ENCODE data around the gene CISD1.

Gene CISD1

GRCh38 chr10:58299580-58299979 lies 30.6 kb downstream of the CISD1 start:
- DNase-seq = peak; percentile 58
- H3K4me2 ChIP-seq (ENCODE audit: low read length, poor library complexity, severe bottlenecking) = no peak overlapping the region
- no peak overlapping the region for H2BK120ac ChIP-seq (ENCODE audit: low read depth, low read length)
- no peak overlapping the region for H2BK15ac ChIP-seq (ENCODE audit: low read depth, poor library complexity, severe bottlenecking)
- no peaks in the 10 kb centered on the region for H3K9me3 ChIP-seq (ENCODE audit: control insufficient read depth, low read length)
- no peak overlapping the region for H2BK5ac ChIP-seq (ENCODE audit: low read depth, low read length, poor library complexity, severe bottlenecking)
- no peak overlapping the region for H3K27ac ChIP-seq (ENCODE audit: low read length, poor library complexity, severe bottlenecking)
- no peak overlapping the region for H4K8ac ChIP-seq (ENCODE audit: low read length)
- no peak overlapping the region for H3K18ac ChIP-seq (ENCODE audit: low read depth in 1 of 2, low read length in 2 of 2)
- no peak overlapping the region for H3K23ac ChIP-seq (ENCODE audit: low read length in 2 of 2)
- no peaks in the 10 kb centered on the region for H3K79me1 ChIP-seq (replicated peaks; ENCODE audit: low read length, poor library complexity, severe bottlenecking)
- peaks cover 0 to 13% of the 10 kb centered on the region in 2 experiments for H3K27me3 ChIP-seq (ENCODE audit: control insufficient read depth in 1 of 2, insufficient read depth in 1 of 2, low read length in 2 of 2)
- H3K14ac ChIP-seq (ENCODE audit: low read length in 2 of 2) = no peak overlapping the region
- H4K91ac ChIP-seq (ENCODE audit: low read length) = no peak overlapping the region
- H2AK5ac ChIP-seq (ENCODE audit: low read length, severe bottlenecking) = no peak overlapping the region
- no peak overlapping the region for H2AFZ ChIP-seq (ENCODE audit: low read depth, low read length)
- no peaks in the 10 kb centered on the region for H3K36me3 ChIP-seq (ENCODE audit: control insufficient read depth in 1 of 2, insufficient read depth in 2 of 2, low read depth in 1 of 2, low read length in 2 of 2)
- 0% methylated on average over 4 of the region's 4 CpGs for WGBS
- no peak overlapping the region for H3K9ac ChIP-seq (ENCODE audit: low read length)
- no peak overlapping the region for H3K4me3 ChIP-seq (ENCODE audit: insufficient read depth in 1 of 2, low read depth in 1 of 2, low read length in 2 of 2)
- H3K4me1 ChIP-seq (ENCODE audit: control insufficient read depth, insufficient read depth, low read depth, low read length) = no peaks in the 10 kb centered on the region
- H2BK12ac ChIP-seq (ENCODE audit: low read length in 2 of 2) = no peak overlapping the region
- no peak overlapping the region for H3K4ac ChIP-seq (ENCODE audit: low read depth in 1 of 2, low read length in 2 of 2)

DNA sequence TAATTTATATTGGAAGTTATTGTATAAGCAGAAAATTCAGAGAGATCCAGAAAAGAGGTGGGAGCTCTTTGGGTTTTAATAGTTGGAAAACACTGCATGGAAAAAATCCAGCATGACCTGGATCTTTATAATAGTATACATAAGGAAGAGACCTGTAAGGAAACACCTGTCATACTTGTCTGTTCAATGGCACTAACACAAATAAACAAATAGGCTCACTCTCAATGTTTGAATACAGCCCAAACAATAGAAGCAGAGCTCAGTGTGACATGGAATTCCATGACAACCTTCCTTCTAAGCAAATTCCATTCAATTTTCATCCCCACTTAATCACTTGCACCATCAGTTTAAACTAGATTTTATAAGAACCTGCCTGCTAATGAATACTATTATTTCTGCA lies 31.7 kb downstream of the CISD1 start:
- no peak for DNase-seq
- H3K4me2 ChIP-seq (ENCODE audit: low read length, poor library complexity, severe bottlenecking) = no peak overlapping the region
- H3K14ac ChIP-seq (ENCODE audit: low read length in 2 of 2) = no peak overlapping the region
- no peak overlapping the region for H2AFZ ChIP-seq (ENCODE audit: low read depth, low read length)
- no peak overlapping the region for H2BK120ac ChIP-seq (ENCODE audit: low read depth, low read length)
- no peak overlapping the region for H3K4ac ChIP-seq (ENCODE audit: low read depth in 1 of 2, low read length in 2 of 2)
- no peak overlapping the region for H2BK5ac ChIP-seq (ENCODE audit: low read depth, low read length, poor library complexity, severe bottlenecking)
- H3K18ac ChIP-seq (ENCODE audit: low read depth in 1 of 2, low read length in 2 of 2) = no peak overlapping the region
- H4K91ac ChIP-seq (ENCODE audit: low read length) = no peak overlapping the region
- H2AK5ac ChIP-seq (ENCODE audit: low read length, severe bottlenecking) = no peak overlapping the region
- no peak overlapping the region for H2BK15ac ChIP-seq (ENCODE audit: low read depth, poor library complexity, severe bottlenecking)
- H3K9ac ChIP-seq (ENCODE audit: low read length) = no peak overlapping the region
- no peak overlapping the region for H3K27ac ChIP-seq (ENCODE audit: low read length, poor library complexity, severe bottlenecking)
- H4K8ac ChIP-seq (ENCODE audit: low read length) = no peak overlapping the region
- no peak overlapping the region for H3K4me3 ChIP-seq (ENCODE audit: insufficient read depth in 1 of 2, low read depth in 1 of 2, low read length in 2 of 2)
- no peaks in the 10 kb centered on the region for H3K9me3 ChIP-seq (ENCODE audit: control insufficient read depth, low read length)
- H3K4me1 ChIP-seq (ENCODE audit: control insufficient read depth, insufficient read depth, low read depth, low read length) = no peaks in the 10 kb centered on the region
- no peak overlapping the region for H3K23ac ChIP-seq (ENCODE audit: low read length in 2 of 2)
- H3K36me3 ChIP-seq (ENCODE audit: control insufficient read depth in 1 of 2, insufficient read depth in 2 of 2, low read depth in 1 of 2, low read length in 2 of 2) = no peaks in the 10 kb centered on the region
- peaks cover 0 to 13% of the 10 kb centered on the region in 2 experiments for H3K27me3 ChIP-seq (ENCODE audit: control insufficient read depth in 1 of 2, insufficient read depth in 1 of 2, low read length in 2 of 2)
- H3K79me1 ChIP-seq (replicated peaks; ENCODE audit: low read length, poor library complexity, severe bottlenecking) = no peaks in the 10 kb centered on the region
- H2BK12ac ChIP-seq (ENCODE audit: low read length in 2 of 2) = no peak overlapping the region

GRCh38 chr10:58302254-58302653 lies 33.3 kb downstream of the CISD1 start:
- H2BK15ac ChIP-seq (ENCODE audit: low read depth, poor library complexity, severe bottlenecking) = no peak overlapping the region

GRCh38 chr10:58304099-58304633 lies 35.2 kb downstream of the CISD1 start:
- Histone ChIP-seq H3K14ac (ENCODE audit: low read length in 2 of 2) (no peak overlapping the region), H3K79me1 (replicated peaks; ENCODE audit: low read length, poor library complexity, severe bottlenecking) (no peaks in the 10 kb centered on the region), H3K4ac (ENCODE audit: low read depth in 1 of 2, low read length in 2 of 2) (no peak overlapping the region), H3K9me3 (ENCODE audit: control insufficient read depth, low read length) (no peaks in the 10 kb centered on the region), H2BK5ac (ENCODE audit: low read depth, low read length, poor library complexity, severe bottlenecking) (no peak overlapping the region), H4K91ac (ENCODE audit: low read length) (no peak overlapping the region), H3K4me3 (ENCODE audit: insufficient read depth in 1 of 2, low read depth in 1 of 2, low read length in 2 of 2) (no peak overlapping the region), H2AK5ac (ENCODE audit: low read length, severe bottlenecking) (no peak overlapping the region), H3K36me3 (ENCODE audit: control insufficient read depth in 1 of 2, insufficient read depth in 2 of 2, low read depth in 1 of 2, low read length in 2 of 2) (no peaks in the 10 kb centered on the region), H3K9ac (ENCODE audit: low read length) (no peak overlapping the region), H3K23ac (ENCODE audit: low read length in 2 of 2) (no peak overlapping the region), H2BK12ac (ENCODE audit: low read length in 2 of 2) (no peak overlapping the region), H3K18ac (ENCODE audit: low read depth in 1 of 2, low read length in 2 of 2) (no peak overlapping the region), H3K4me2 (ENCODE audit: low read length, poor library complexity, severe bottlenecking) (no peak overlapping the region), H3K27me3 (ENCODE audit: control insufficient read depth in 1 of 2, insufficient read depth in 1 of 2, low read length in 2 of 2) (peaks cover 0 to 13% of the 10 kb centered on the region in 2 experiments), H3K4me1 (ENCODE audit: control insufficient read depth, insufficient read depth, low read depth, low read length) (no peaks in the 10 kb centered on the region), H4K8ac (ENCODE audit: low read length) (no peak overlapping the region), H2AFZ (ENCODE audit: low read depth, low read length) (no peak overlapping the region), H2BK15ac (ENCODE audit: low read depth, poor library complexity, severe bottlenecking) (no peak overlapping the region), H3K27ac (ENCODE audit: low read length, poor library complexity, severe bottlenecking) (no peak overlapping the region), H2BK120ac (ENCODE audit: low read depth, low read length) (no peak overlapping the region)
- DNase-seq = no peak
- WGBS = 67% methylated on average over 2 of the region's 3 CpGs

More at GRCh38 chr10:58302254-58302653, 33.3 kb downstream of the CISD1 start:
- no peak overlapping the region for H3K4me3 ChIP-seq (ENCODE audit: insufficient read depth in 1 of 2, low read depth in 1 of 2, low read length in 2 of 2)
- H3K23ac ChIP-seq (ENCODE audit: low read length in 2 of 2) = no peak overlapping the region
- H3K4ac ChIP-seq (ENCODE audit: low read depth in 1 of 2, low read length in 2 of 2) = no peak overlapping the region
- no peaks in the 10 kb centered on the region for H3K9me3 ChIP-seq (ENCODE audit: control insufficient read depth, low read length)
- H3K4me2 ChIP-seq (ENCODE audit: low read length, poor library complexity, severe bottlenecking) = no peak overlapping the region
- H3K4me1 ChIP-seq (ENCODE audit: control insufficient read depth, insufficient read depth, low read depth, low read length) = no peaks in the 10 kb centered on the region
- no peak for DNase-seq
- H3K18ac ChIP-seq (ENCODE audit: low read depth in 1 of 2, low read length in 2 of 2) = no peak overlapping the region
- no peak overlapping the region for H2BK5ac ChIP-seq (ENCODE audit: low read depth, low read length, poor library complexity, severe bottlenecking)
- H4K8ac ChIP-seq (ENCODE audit: low read length) = no peak overlapping the region
- H3K79me1 ChIP-seq (replicated peaks; ENCODE audit: low read length, poor library complexity, severe bottlenecking) = no peaks in the 10 kb centered on the region
- no peak overlapping the region for H3K27ac ChIP-seq (ENCODE audit: low read length, poor library complexity, severe bottlenecking)
- H3K14ac ChIP-seq (ENCODE audit: low read length in 2 of 2) = no peak overlapping the region
- no peak overlapping the region for H2BK120ac ChIP-seq (ENCODE audit: low read depth, low read length)
- H3K9ac ChIP-seq (ENCODE audit: low read length) = no peak overlapping the region
- no peak overlapping the region for H4K91ac ChIP-seq (ENCODE audit: low read length)
- H3K27me3 ChIP-seq (ENCODE audit: control insufficient read depth in 1 of 2, insufficient read depth in 1 of 2, low read length in 2 of 2) = peaks cover 0 to 13% of the 10 kb centered on the region in 2 experiments
- no peak overlapping the region for H2BK12ac ChIP-seq (ENCODE audit: low read length in 2 of 2)
- H2AFZ ChIP-seq (ENCODE audit: low read depth, low read length) = no peak overlapping the region
- WGBS = no CpG with 5 or more reads among the region's 2 CpGs
- no peak overlapping the region for H2AK5ac ChIP-seq (ENCODE audit: low read length, severe bottlenecking)
- H3K36me3 ChIP-seq (ENCODE audit: control insufficient read depth in 1 of 2, insufficient read depth in 2 of 2, low read depth in 1 of 2, low read length in 2 of 2) = no peaks in the 10 kb centered on the region

Data from mesenchymal stem cell (in vitro differentiated cells and primary cell).